ENCODE data around the gene RIGI. TPM values are rescaled to one million over a fixed set of nuclear protein-coding genes. Genes with fewer than 3 reads are reported as not detected.

The RIGI gene
- total and polyA plus RNA-seq, 9 of the 15 experiments (the other 6 are each of a cell fraction or from before 2014, with no cell fraction given): 0.27 to 1.1 (median 0.54) TPM

GRCh38 chr9:32554107-32554506, 28.1 kb upstream of the RIGI start (continued):
- TF ChIP-seq BCLAF1 (IDR thresholded peaks at IDR 0.05; ENCODE audit: borderline replicate concordance in 1 of 2, control insufficient read depth in 1 of 2, low read depth in 2 of 2, low read length in 1 of 2) (no peak), KAT7 (CRISPR knock-in tag; IDR thresholded peaks at IDR 0.05; ENCODE audit: borderline replicate concordance) (no peak), ZNF407 (IDR thresholded peaks at IDR 0.05; ENCODE audit: low read depth) (no peak), FOXJ2 (tag; IDR thresholded peaks at IDR 0.05) (no peak), ZNF174 (CRISPR knock-in tag; IDR thresholded peaks at IDR 0.05) (no peak), KLF10 (CRISPR knock-in tag; IDR thresholded peaks at IDR 0.05) (no peak), EHMT2 (IDR thresholded peaks at IDR 0.05) (no peak), ZNF395 (CRISPR knock-in tag; IDR thresholded peaks at IDR 0.05) (no peak), ARID3B (CRISPR knock-in tag; IDR thresholded peaks at IDR 0.05; ENCODE audit: borderline replicate concordance) (no peak), U2AF1 (optimal IDR thresholded peaks at IDR 0.05; ENCODE audit: low read depth, low read length) (no peak), CHD1 (IDR thresholded peaks at IDR 0.05; ENCODE audit: low read length) (no peak), PHB2 (IDR thresholded peaks at IDR 0.05; ENCODE audit: low read depth) (no peak), ZZZ3 (IDR thresholded peaks at IDR 0.05) (no peak), SUPT5H (IDR thresholded peaks at IDR 0.05) (no peak), CBFA2T2 (conservative IDR thresholded peaks at IDR 0.05) (peak; percentile 78), HDGF (IDR thresholded peaks at IDR 0.05) (no peak)
